Stimulated activated naive CD4-positive, alpha-beta T cell (primary cell): ENCODE data around the gene NBAS.
"Not testable (repeated sequence)": the region's sequence is repeated elsewhere in the genome, so short reads cannot be mapped to it uniquely, and the experiment has no call there.

ENCODE experiments used
- DNase-seq, 6 experiments: peaks; one replicate each; lab custom pipeline; 2025; lab: John Stamatoyannopoulos, UW

NBAS gene

GRCh38 chr2:15559379-15560139 lies 1.6 kb downstream of the NBAS start:
- DNase-seq, result no peak

GRCh38 chr2:15557887-15558311 lies 3.2 kb downstream of the NBAS start:
- no peak for DNase-seq

GRCh38 chr2:15556311-15556930 lies 4.7 kb downstream of the NBAS start:
- DNase-seq, result no peak

- DNase-seq, result no peak
These were observed 5.4 kb downstream of the NBAS start for GRCh38 chr2:15555760-15556193.

- no peak for DNase-seq
These were observed 6.5 kb downstream of the NBAS start for GRCh38 chr2:15554525-15555218.

- no peak for DNase-seq
These were observed 7.2 kb downstream of the NBAS start for GRCh38 chr2:15553951-15554350.

GRCh38 chr2:15553519-15553918 lies 7.6 kb downstream of the NBAS start:
- no peak for DNase-seq

- DNase-seq, result no peak
These were observed 12.2 kb downstream of the NBAS start for GRCh38 chr2:15548974-15549373.

GRCh38 chr2:15547115-15547876 lies 13.8 kb downstream of the NBAS start:
- no peak for DNase-seq

- no peak for DNase-seq
These were observed 14.6 kb downstream of the NBAS start for GRCh38 chr2:15546297-15547098.

- DNase-seq, result no peak
These were observed 16.9 kb downstream of the NBAS start for GRCh38 chr2:15544227-15544626.

GRCh38 chr2:15543541-15543940 lies 17.6 kb downstream of the NBAS start:
- DNase-seq, result no peak

- DNase-seq, result no peak
These were observed 18.1 kb downstream of the NBAS start for GRCh38 chr2:15543053-15543452.

- DNase-seq, result not testable (repeated sequence)
These were observed 18.9 kb downstream of the NBAS start for GRCh38 chr2:15542269-15542668.

- not testable (repeated sequence) for DNase-seq
These were observed 20.6 kb downstream of the NBAS start for GRCh38 chr2:15540523-15540922.

- DNase-seq, result no peak
These were observed 21.1 kb downstream of the NBAS start for GRCh38 chr2:15539999-15540398.

- no peak for DNase-seq
These were observed 22.3 kb downstream of the NBAS start for GRCh38 chr2:15538792-15539191.

GRCh38 chr2:15533860-15534480 lies 27.2 kb downstream of the NBAS start:
- DNase-seq, result no peak

- DNase-seq, result no peak
These were observed 28.1 kb downstream of the NBAS start for GRCh38 chr2:15532996-15533395.

GRCh38 chr2:15531095-15531854 lies 29.9 kb downstream of the NBAS start:
- DNase-seq, result no peak
